ENCODE data around the gene UBE2H.

UBE2H gene

DNA sequence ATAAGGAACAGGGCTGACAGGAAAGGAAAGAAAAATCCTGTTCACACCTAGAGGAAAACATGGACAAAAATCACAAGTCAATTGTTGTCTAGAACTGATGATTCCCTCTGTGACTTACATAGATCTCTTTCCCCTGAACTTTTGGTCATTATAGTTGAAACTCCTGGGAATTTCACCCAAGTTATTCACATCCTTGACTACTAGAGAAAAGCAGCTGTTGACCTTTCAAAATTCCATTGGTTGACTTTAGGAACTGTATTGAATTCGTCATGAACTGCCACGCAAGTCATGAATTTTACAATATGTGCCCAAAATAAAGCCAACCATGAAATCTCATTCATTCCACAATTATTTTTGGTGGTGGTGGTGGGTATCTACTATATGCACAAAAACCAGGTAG lies 104.3 kb downstream of the UBE2H start:
- no peaks in the 10 kb centered on the region for H3K4me1 ChIP-seq (ENCODE audit: low read length)
- DNase-seq: no peak

DNA sequence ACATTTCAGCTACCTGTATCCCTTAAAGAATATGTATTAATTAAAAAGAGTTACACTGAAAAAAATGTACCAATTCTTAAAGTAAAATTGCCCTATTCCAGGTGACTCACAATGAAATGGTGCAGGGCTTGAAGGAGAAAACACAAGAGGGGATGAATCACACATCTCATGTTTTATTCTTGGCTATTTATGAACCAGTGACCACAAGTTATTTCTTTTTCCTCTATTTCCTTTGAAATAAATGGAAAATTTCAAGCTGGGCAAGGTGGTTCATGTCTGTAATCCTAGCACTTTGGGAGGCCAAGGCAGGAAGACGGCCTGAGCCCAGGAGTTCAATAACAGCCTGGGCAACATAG lies 106.8 kb downstream of the UBE2H start:
- Histone ChIP-seq H3K4me2 (ENCODE audit: low read depth, low read length) (no peak overlapping the region), H4K20me1 (ENCODE audit: insufficient read depth, low read length) (no peaks in the 10 kb centered on the region; the same call in 1 of the 2 replicates), H3K9me2 (replicated peaks; ENCODE audit: insufficient read depth, low read length) (no peaks in the 10 kb centered on the region), H3K9me3 (replicated peaks; ENCODE audit: insufficient read depth, low read length) (no peaks in the 10 kb centered on the region), H3K9ac (ENCODE audit: low read length) (no peak overlapping the region), H3K79me2 (ENCODE audit: low read length) (peaks cover 83% of the 10 kb centered on the region), H3K27me3 (replicated peaks; ENCODE audit: insufficient read depth, low read length) (no peaks in the 10 kb centered on the region), H2AFZ (ENCODE audit: low read length) (no peak overlapping the region), H3K4me1 (ENCODE audit: low read length) (no peaks in the 10 kb centered on the region), H3K4me3 (ENCODE audit: low read length) (no peak overlapping the region), H3F3A (ENCODE audit: insufficient read depth, low read length) (no peaks in the 10 kb centered on the region), H3K27ac (ENCODE audit: low read length) (no peak overlapping the region), H3K36me3 (replicated peaks; ENCODE audit: insufficient read depth, low read length) (no peaks in the 10 kb centered on the region)
- TF ChIP-seq EZH2 (optimal IDR thresholded peaks at IDR 0.05; ENCODE audit: low read depth, low read length): no peak
- no peak for TF ChIP-seq EZH2phosphoT487 (IDR thresholded peaks at IDR 0.05; ENCODE audit: low read length)
- TF ChIP-seq, protein P1, sequence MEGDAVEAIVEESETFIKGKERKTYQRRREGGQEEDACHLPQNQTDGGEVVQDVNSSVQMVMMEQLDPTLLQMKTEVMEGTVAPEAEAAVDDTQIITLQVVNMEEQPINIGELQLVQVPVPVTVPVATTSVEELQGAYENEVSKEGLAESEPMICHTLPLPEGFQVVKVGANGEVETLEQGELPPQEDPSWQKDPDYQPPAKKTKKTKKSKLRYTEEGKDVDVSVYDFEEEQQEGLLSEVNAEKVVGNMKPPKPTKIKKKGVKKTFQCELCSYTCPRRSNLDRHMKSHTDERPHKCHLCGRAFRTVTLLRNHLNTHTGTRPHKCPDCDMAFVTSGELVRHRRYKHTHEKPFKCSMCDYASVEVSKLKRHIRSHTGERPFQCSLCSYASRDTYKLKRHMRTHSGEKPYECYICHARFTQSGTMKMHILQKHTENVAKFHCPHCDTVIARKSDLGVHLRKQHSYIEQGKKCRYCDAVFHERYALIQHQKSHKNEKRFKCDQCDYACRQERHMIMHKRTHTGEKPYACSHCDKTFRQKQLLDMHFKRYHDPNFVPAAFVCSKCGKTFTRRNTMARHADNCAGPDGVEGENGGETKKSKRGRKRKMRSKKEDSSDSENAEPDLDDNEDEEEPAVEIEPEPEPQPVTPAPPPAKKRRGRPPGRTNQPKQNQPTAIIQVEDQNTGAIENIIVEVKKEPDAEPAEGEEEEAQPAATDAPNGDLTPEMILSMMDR (IDR thresholded peaks at IDR 0.05; ENCODE audit: low read length): no peak
- DNase-seq: no peak

More for the DNA sequence above, 104.3 kb downstream of the UBE2H start:
- no peaks in the 10 kb centered on the region for H3K9me3 ChIP-seq (replicated peaks; ENCODE audit: insufficient read depth, low read length)
- H3K27ac ChIP-seq (ENCODE audit: low read length): no peak overlapping the region
- H3K36me3 ChIP-seq (replicated peaks; ENCODE audit: insufficient read depth, low read length): no peaks in the 10 kb centered on the region
- TF ChIP-seq EZH2phosphoT487 (IDR thresholded peaks at IDR 0.05; ENCODE audit: low read length) (no peak), EZH2 (optimal IDR thresholded peaks at IDR 0.05; ENCODE audit: low read depth, low read length) (no peak)
- TF ChIP-seq, protein P1 (IDR thresholded peaks at IDR 0.05; ENCODE audit: low read length): no peak
- no peak overlapping the region for H3K4me2 ChIP-seq (ENCODE audit: low read depth, low read length)
- H3K4me3 ChIP-seq (ENCODE audit: low read length): no peak overlapping the region
- no peak overlapping the region for H3K9ac ChIP-seq (ENCODE audit: low read length)
- H3K27me3 ChIP-seq (replicated peaks; ENCODE audit: insufficient read depth, low read length): no peaks in the 10 kb centered on the region
- no peaks in the 10 kb centered on the region for H3F3A ChIP-seq (ENCODE audit: insufficient read depth, low read length)
- peaks cover 85% of the 10 kb centered on the region for H3K79me2 ChIP-seq (ENCODE audit: low read length)
- peaks cover 6% of the 10 kb centered on the region; the same call in 1 of the 2 replicates for H4K20me1 ChIP-seq (ENCODE audit: insufficient read depth, low read length)
- H2AFZ ChIP-seq (ENCODE audit: low read length): no peak overlapping the region
- H3K9me2 ChIP-seq (replicated peaks; ENCODE audit: insufficient read depth, low read length): no peaks in the 10 kb centered on the region

DNA sequence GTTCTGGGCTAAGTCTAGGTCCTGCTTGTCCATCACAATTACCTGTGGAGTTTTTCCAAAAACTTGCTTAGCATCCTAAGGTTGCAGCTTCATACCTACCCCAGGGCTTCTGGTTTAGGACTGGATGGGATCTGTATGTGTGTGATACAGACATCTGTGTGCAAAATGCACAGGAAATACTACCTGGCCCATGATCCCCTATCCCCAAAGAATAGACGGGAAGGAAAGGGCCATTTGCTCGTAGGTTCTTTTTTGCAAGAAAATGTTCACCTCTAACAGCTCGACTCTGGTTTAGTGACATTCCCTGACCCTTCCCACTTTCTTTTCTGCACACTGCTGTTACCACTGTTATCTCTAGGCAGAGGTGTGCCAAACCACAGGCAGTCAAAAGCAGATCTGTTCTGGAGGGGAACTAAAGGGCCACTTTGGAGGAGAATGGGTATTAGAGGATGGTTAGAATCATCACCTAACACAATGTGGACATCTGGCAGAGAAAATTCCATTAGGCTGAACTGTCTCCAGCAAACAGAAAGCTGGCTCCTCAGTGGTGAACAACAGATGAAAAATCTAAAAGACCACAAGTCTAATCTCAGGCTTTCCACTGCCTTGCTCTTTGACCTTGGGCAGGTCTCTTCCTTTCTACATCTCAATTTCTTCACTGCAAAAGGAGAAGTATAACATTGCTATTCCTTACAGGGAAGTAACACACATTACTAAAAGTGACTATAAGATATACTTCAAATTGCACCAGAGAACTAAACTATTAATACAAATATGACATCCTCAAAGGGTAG lies 107.4 kb downstream of the UBE2H start:
- DNase-seq: no peak
- H3K27ac ChIP-seq (ENCODE audit: low read length): no peak overlapping the region
- no peak overlapping the region for H3K9ac ChIP-seq (ENCODE audit: low read length)

More for the DNA sequence above, 107.4 kb downstream of the UBE2H start:
- Histone ChIP-seq H3K4me3 (ENCODE audit: low read length) (no peak overlapping the region), H2AFZ (ENCODE audit: low read length) (no peak overlapping the region), H3K27me3 (replicated peaks; ENCODE audit: insufficient read depth, low read length) (no peaks in the 10 kb centered on the region), H3F3A (ENCODE audit: insufficient read depth, low read length) (no peaks in the 10 kb centered on the region), H3K36me3 (replicated peaks; ENCODE audit: insufficient read depth, low read length) (no peaks in the 10 kb centered on the region), H3K4me2 (ENCODE audit: low read depth, low read length) (no peak overlapping the region), H3K4me1 (ENCODE audit: low read length) (no peaks in the 10 kb centered on the region), H3K9me2 (replicated peaks; ENCODE audit: insufficient read depth, low read length) (no peaks in the 10 kb centered on the region), H3K79me2 (ENCODE audit: low read length) (peaks cover 83% of the 10 kb centered on the region), H3K9me3 (replicated peaks; ENCODE audit: insufficient read depth, low read length) (no peaks in the 10 kb centered on the region), H4K20me1 (ENCODE audit: insufficient read depth, low read length) (no peaks in the 10 kb centered on the region; the same call in 1 of the 2 replicates)
- TF ChIP-seq, protein P1 (IDR thresholded peaks at IDR 0.05; ENCODE audit: low read length): no peak
- TF ChIP-seq EZH2phosphoT487 (IDR thresholded peaks at IDR 0.05; ENCODE audit: low read length): no peak
- no peak for TF ChIP-seq EZH2 (optimal IDR thresholded peaks at IDR 0.05; ENCODE audit: low read depth, low read length)

Data from MM.1S (cell line).